ENCODE data around the gene PCDH9.

DNA sequence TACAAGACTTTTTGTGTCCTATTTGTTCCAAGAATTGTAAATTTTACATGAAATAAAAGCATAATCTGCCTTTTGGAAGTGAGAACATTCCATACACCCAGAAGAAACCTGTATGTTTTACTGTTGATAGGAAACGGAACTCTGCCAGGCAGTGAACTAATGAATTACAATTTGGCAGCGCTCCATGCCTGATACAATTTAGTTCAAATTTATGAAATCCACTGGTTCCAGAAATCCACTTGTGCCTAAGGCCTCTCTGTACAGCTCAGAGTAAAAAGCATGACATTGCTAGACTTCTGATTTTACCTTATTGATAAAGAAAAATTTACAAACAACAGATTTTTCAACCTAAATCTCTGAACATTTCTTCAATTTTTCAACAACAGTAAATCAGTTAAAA, 78.1 kb downstream of the PCDH9 start:
- TF ChIP-seq, protein P1, sequence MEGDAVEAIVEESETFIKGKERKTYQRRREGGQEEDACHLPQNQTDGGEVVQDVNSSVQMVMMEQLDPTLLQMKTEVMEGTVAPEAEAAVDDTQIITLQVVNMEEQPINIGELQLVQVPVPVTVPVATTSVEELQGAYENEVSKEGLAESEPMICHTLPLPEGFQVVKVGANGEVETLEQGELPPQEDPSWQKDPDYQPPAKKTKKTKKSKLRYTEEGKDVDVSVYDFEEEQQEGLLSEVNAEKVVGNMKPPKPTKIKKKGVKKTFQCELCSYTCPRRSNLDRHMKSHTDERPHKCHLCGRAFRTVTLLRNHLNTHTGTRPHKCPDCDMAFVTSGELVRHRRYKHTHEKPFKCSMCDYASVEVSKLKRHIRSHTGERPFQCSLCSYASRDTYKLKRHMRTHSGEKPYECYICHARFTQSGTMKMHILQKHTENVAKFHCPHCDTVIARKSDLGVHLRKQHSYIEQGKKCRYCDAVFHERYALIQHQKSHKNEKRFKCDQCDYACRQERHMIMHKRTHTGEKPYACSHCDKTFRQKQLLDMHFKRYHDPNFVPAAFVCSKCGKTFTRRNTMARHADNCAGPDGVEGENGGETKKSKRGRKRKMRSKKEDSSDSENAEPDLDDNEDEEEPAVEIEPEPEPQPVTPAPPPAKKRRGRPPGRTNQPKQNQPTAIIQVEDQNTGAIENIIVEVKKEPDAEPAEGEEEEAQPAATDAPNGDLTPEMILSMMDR (IDR thresholded peaks at IDR 0.05; ENCODE audit: low read length) = no peak
- TF ChIP-seq EZH2 (IDR thresholded peaks at IDR 0.05; ENCODE audit: borderline replicate concordance, low read length) = no peak

All from OCI-LY1 (cell line).